Subcutaneous adipose tissue (tissue), 4 donors: ENCODE data around the gene MLC1. TPM values are rescaled to one million over a fixed set of nuclear protein-coding genes. Genes with fewer than 3 reads are reported as not detected.

Source experiments
- CTCF ChIP-seq: fragments of 450-650 bp; IDR thresholded peaks from one replicate; pipeline ENCODE4 v1.5.1; 2016; ENCODE audit warnings: low read depth, mild to moderate bottlenecking, control low read depth, antibody characterized with exemption, moderate library complexity
- total RNA-seq, 4 donors: library from RNA; depleted of rRNA; stranded (reverse); fragments of >200 nt; gene quantifications; one replicate each; pipeline ENCODE4 v1.1.0, GENCODE V29; 2016

The MLC1 gene
- total RNA-seq, 4 donors from 2014 or later: 0.22 to 1.1 TPM; not detected in 2

DNA sequence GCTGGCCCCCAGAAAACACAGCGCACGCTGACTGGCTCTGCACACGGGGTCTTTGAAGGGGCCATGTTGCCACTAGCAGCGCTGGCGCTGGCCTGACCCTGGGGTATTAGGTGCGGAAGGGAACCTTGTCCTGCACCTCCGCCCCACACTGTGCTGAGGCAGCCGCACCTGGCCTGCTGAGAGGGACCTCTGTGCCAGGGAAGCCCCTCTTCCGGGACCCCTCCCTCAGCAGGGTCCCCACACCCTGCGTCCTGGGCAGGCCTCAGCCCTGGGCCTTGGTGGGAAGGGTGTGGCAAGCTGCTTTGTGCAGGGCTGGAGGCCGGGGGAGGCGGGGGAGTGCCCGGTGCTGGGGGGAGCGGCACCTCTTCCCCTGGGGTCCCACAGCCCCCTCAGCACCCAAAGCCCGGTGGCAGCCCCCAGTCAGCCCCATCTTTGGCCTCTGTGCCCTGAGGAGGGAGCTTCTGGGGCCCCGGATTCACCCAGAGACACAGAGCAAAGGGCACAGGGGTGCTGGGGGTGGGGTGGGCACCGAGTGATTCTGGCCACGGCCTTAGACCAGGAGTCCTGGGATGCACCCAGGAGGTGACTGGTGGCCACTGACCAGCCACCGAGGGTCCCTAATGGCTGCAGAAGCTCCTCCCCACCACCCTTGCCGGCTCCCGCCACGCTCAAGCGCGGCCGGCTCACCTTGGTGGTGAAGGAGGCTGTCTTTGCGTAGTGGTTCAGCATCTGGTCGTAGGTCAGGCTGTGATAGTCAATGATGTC lies 38.6 kb downstream of the MLC1 start:
- TF ChIP-seq CTCF: no peak

- TF ChIP-seq CTCF: no peak
Observed at GRCh38 chr22:50046019-50046415, 39.2 kb downstream of the MLC1 start.

- TF ChIP-seq CTCF: no peak
Observed at GRCh38 chr22:50045211-50046018, 39.8 kb downstream of the MLC1 start.

DNA sequence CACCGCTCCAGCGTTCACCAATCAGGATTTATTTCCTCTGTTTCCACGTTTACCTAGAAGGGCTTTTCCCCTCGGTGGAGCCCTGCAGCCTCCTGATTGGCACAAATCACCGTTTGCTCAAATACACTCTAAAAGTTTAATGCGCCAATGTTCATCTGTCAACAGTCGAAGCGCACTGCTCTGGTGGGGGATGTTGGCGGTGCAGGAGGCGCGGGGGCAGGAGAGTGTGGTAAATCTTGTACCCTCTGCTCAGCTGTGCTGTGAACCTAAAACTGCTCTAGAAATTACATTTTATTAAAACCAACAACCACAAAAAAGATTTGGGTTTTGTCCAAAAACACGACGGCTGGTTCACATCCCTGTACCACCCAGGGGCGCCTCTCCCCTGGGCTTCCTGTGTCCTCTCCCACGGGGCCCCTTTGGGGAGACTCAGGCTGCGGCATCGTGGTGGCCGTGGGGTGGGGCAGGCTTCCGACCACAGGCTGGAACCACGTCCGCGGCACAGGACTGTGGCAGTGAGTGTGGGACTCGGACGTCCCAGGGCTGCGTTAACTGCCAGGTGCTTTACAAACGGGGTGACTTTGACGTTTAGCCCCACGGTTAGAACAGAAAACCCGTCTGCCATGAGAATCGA lies 40.6 kb downstream of the MLC1 start:
- no peak for TF ChIP-seq CTCF

DNA sequence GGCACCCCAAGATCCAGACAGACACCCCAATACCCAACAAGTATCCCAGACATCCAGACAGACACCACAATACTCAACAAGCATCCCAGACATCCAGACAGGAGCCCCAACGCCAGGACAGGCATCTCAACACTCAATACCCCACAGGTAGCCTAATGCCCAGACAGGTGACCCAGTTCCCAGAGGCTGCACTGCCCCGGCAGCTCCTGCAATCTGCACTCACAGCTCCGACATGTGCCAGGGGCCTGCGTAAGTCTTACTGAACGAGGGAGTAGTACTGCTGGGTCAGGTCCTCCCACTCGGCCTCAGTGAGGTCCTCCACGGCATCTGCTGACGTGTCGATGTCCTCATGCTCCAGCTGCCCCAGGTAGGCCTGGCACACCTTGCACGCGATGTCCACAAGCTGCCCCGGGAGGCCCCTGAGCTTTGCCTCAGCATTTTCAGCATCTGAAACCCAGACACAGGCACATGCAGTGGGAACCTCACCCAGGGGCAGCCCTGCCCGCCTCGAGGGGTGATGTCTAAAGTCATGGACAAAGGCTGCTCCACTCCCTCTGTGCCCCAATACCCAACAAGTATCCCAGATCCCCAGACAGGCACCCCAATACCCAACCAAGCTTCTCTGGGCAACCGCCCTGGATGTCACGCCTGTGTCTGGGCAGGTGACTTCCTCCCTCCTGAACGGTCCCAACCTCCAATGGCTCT lies 43.7 kb downstream of the MLC1 start:
- TF ChIP-seq CTCF: no peak

- no peak for TF ChIP-seq CTCF
Observed at GRCh38 chr22:50040717-50041116, 44.5 kb downstream of the MLC1 start.
